Kidney epithelial cell (primary cell): Measurements from ENCODE around the gene FLT4. TPM values are rescaled to one million over a fixed set of nuclear protein-coding genes. Genes with fewer than 3 reads are reported as not detected.

Source experiments
- DNase-seq: peaks from one replicate; pipeline ENCODE4 v3.0.0-alpha.2; 2010; ENCODE audit warnings: low read depth
- H3K27me3 ChIP-seq: 2 replicates; pipeline ENCODE4 v1.6.0; 2011; ENCODE audit warnings: low read length; ENCODE audit not compliant: control insufficient read depth, insufficient read depth
- H3K36me3 ChIP-seq: 2 replicates; pipeline ENCODE4 v1.5.1; 2011; ENCODE audit warnings: low read length; ENCODE audit not compliant: control insufficient read depth, insufficient read depth
- H3K4me3 ChIP-seq: 2 replicates; pipeline ENCODE4 v1.5.1; 2011; ENCODE audit warnings: low read depth, mild to moderate bottlenecking, control low read depth, low read length
- CTCF ChIP-seq: IDR thresholded peaks from 2 replicates; pipeline ENCODE4 v1.5.1; 2011; ENCODE audit warnings: mild to moderate bottlenecking, moderate library complexity, low read length, control low read depth, inconsistent platforms; ENCODE audit not compliant: insufficient read depth, poor library complexity, severe bottlenecking
- total RNA-seq: library from RNA; depleted of rRNA; stranded (reverse); fragments of >200 nt; gene quantifications from 2 replicates; pipeline ENCODE4 v1.2.3, GENCODE V29; 2015

FLT4 gene
- total RNA-seq, 1 donor from 2014 or later, result 1.1 TPM

GRCh38 chr5:180600554-180601041, 48.8 kb downstream of the FLT4 start:
- no peaks in the 10 kb centered on the region for H3K36me3 ChIP-seq
- no peak for TF ChIP-seq CTCF
- H3K4me3 ChIP-seq, result no peak overlapping the region
- no peak for DNase-seq
- peaks cover 16% of the 10 kb centered on the region for H3K27me3 ChIP-seq

GRCh38 chr5:180599981-180600553, 49.3 kb downstream of the FLT4 start:
- H3K36me3 ChIP-seq, result no peaks in the 10 kb centered on the region

GRCh38 chr5:180599590-180599914, 49.8 kb downstream of the FLT4 start:
- H3K36me3 ChIP-seq, result no peaks in the 10 kb centered on the region
- no peak overlapping the region for H3K4me3 ChIP-seq
- no peak for DNase-seq
- TF ChIP-seq CTCF, result no peak
- peaks cover 21% of the 10 kb centered on the region for H3K27me3 ChIP-seq

More at GRCh38 chr5:180599981-180600553, 49.3 kb downstream of the FLT4 start:
- no peak for DNase-seq
- peaks cover 21% of the 10 kb centered on the region for H3K27me3 ChIP-seq
- no peak for TF ChIP-seq CTCF
- no peak overlapping the region for H3K4me3 ChIP-seq

- H3K36me3 ChIP-seq, result no peaks in the 10 kb centered on the region
- no peak for DNase-seq
- H3K27me3 ChIP-seq, result peaks cover 22% of the 10 kb centered on the region
- H3K4me3 ChIP-seq, result no peak overlapping the region
- no peak for TF ChIP-seq CTCF
Observed at GRCh38 chr5:180598797-180599589, 50.4 kb downstream of the FLT4 start.

- Histone ChIP-seq H3K4me3 (no peak overlapping the region), H3K36me3 (no peaks in the 10 kb centered on the region), H3K27me3 (peaks cover 26% of the 10 kb centered on the region)
- no peak for TF ChIP-seq CTCF
- no peak for DNase-seq
Observed at GRCh38 chr5:180598316-180598701, 51.1 kb downstream of the FLT4 start.

- no peak for DNase-seq
- Histone ChIP-seq H3K36me3 (no peaks in the 10 kb centered on the region), H3K4me3 (no peak overlapping the region), H3K27me3 (peaks cover 24% of the 10 kb centered on the region)
- no peak for TF ChIP-seq CTCF
Observed at GRCh38 chr5:180596668-180597231, 52.6 kb downstream of the FLT4 start.
